Kidney capillary endothelial cell (primary cell): Measurements from ENCODE around the gene F2R.
"Not testable (repeated sequence)": the region's sequence is repeated elsewhere in the genome, so short reads cannot be mapped to it uniquely, and the experiment has no call there.

ENCODE experiments used
- DNase-seq: peaks from one replicate; pipeline ENCODE4 v3.0.0-alpha.2; 2018; ENCODE audit warnings: low spot score

The F2R gene

DNA sequence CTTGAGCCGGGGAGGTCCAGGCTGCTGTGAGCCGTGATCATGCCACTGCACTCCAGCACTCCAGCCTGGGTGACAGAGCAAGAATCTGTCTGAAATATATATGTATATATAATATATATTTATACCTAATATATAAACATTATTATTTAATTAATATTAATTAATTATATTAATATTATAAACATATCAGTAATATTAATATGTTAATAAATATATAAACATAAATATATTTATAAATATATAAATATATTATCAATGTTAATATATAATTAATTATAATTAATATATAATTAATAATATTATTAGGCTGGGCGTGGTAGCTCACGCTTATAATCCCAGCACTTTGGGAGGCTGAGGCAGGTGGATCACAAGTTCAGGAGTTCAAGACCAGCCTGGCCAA, 41.1 kb downstream of the F2R start:
- DNase-seq = no peak

DNA sequence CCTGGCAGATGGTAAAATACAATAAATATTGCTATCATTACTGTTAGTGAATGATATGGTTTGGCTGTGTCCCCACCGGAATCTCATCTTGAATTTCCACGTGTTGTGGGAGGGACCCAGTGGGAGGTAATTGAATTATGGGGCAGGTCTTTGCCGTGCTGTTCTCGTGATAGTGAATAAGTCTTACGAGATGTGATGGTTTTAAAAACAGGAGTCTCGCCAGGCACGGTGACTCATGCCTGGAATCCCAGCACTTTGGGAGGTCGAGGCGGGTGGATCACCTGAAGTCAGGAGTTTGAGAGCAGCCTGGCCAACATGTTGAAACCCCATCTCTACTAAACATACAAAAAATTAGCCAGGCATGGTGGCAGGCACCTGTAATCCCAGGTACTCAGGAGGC, 45.2 kb downstream of the F2R start:
- DNase-seq = not testable (repeated sequence)

GRCh38 chr5:76762484-76762883, 46.6 kb downstream of the F2R start:
- DNase-seq = no peak

DNA sequence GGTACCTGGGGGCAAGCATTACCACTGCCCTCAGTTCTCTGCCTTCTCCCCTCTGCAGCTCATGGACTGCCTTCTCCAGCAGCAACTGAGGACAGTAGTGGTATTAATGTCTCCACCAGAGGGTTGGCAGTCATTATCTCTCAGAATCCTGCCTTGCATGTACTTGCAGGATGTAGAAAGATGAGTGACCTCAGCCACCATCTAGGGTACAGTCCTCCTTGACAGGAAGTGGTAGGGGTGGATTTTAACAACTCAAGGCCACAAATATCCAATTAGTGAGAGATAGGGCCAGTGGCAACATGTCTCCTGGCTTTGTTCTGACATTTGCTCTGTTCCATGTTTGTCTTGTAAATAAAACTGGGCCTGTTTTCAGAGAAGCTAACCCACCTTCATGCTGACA, 47.2 kb downstream of the F2R start:
- no peak for DNase-seq

GRCh38 chr5:76764374-76764773, 48.4 kb downstream of the F2R start:
- no peak for DNase-seq

DNA sequence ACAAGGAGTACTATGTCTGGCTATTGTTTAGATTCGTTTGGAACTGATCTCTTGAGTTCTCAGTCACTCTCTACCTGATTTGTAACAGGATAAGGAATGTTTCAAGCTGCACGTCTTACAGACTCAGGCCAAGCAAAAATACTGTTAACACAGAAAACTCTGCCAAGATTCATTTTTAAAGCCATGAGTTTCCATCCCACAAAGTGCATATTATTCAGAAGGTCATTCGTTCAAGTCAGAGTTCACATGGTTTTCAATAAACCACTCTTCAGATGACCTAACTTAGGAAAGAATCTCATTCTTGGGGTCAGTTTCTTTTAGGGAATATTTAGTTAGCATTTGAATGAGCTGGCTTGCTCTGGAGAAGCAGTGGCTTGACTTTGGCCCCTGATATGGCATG, 49.3 kb downstream of the F2R start:
- no peak for DNase-seq

DNA sequence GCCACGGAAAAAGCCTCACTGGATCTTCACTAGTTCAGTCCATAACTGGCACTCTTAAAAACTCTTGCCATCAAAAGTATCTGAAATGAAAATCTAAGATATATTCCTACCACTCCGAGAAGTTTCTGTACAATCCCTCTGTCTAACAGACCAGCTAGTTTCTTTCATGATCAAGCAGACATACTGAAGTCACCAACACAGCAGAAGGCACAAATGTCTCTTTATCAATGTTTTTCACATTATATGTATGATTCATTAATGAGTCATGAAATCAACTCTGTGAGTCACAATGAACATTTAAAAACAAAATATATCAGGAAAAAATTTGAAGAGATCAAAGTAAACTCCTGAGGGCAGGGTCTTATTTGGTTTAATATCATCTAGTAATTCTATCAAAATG, 50.8 kb downstream of the F2R start:
- DNase-seq = peak; percentile 33

DNA sequence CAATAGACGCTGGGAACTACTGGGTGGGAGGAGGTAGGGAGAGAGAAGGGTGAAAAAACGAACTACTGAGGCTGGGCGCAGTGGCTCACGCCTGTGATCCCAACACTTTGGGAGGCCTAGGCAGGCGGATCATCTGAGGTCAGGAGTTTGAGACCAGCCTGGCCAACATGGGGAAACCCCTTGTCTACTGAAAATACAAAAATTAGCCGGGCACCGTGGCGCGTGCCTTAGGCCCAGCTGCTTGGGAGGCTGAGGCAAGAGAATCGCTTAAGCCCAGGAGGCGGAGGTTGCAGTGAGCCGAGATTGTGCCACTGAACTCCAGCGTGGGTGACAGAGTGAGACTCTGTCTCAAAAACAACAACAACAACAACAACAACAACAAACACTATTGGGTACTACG, 55.1 kb downstream of the F2R start:
- not testable (repeated sequence) for DNase-seq

- DNase-seq = no peak
Measured at GRCh38 chr5:76771705-76772405, 55.9 kb downstream of the F2R start.

DNA sequence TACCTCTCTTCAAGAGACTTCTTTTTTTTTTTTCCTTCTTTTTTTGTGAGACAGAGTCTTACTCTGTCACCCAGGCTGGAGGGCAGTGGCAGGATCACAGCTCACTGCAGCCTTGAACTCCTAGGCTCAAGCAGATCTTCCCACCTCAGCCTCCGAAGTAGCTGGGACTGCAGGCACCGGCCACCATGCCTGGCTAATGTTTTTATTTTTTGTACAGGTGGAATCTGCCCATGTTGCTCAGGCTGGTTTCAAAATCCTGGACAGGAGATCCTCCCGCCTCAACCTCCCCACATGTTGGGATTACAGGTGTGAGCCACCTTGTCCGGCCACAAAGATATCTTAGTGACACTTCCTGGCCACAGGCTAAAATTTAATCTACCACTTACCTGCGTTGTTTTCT, 60.0 kb downstream of the F2R start:
- DNase-seq = no peak

DNA sequence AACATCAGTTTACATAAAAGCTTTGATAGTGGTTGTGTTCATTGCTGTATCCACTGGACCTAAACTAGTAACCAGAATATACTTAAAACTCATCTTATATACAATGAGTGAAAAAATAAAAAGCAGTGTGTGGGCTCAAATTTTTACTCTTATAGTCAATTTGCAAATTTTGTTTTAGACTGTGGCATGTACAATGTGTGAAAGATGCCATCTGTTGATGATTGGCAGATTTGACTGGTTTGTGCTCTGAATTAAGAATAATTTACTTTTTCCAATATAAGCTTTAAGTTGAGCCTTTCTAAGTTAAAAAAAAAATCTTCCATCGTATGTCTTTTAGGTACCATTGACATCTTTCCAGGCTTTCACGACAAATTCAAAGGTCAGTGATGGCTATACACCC, 60.5 kb downstream of the F2R start:
- DNase-seq = no peak

DNA sequence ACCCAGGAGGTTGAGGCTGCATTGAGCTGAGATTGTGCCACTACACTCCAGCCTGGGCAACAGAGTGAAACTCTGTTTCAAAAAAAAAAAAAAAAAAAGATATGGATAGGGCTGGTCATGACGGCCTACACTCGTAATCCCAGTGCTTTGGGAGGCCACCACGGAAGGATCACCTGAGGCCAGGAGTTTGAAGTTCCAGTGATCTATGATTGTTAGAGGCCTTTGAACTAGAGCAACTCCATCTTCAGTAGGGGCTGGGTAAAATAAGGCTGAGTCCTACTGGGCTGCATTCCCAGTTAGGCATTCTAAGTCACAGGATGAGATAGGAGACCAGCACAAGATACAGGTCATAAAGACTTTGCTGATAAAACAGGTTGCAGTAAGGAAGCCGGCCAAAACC, 64.7 kb downstream of the F2R start:
- not testable (repeated sequence) for DNase-seq

GRCh38 chr5:76781775-76782174, 65.8 kb downstream of the F2R start:
- DNase-seq = no peak

GRCh38 chr5:76782444-76782843, 66.5 kb downstream of the F2R start:
- DNase-seq = peak; percentile 58
